Lower lobe of right lung (tissue), 2 donors: ENCODE measurements around the gene CAMTA2. TPM values are rescaled to one million over a fixed set of nuclear protein-coding genes. Genes with fewer than 3 reads are reported as not detected.
"Not testable (repeated sequence)": the region's sequence is repeated elsewhere in the genome, so short reads cannot be mapped to it uniquely, and the experiment has no call there.

Experiments used
- ATAC-seq, 2 donors: fragments of 200-7000 bp; cut with Tn5 transposase; one replicate each; pipeline ENCODE4 v1.9.1; 2020 to 2022; ENCODE audit warnings: mild to moderate bottlenecking in 2 of 2, moderate library complexity in 2 of 2
- DNase-seq: peaks from one replicate; pipeline ENCODE4 v3.0.0-alpha.2; 2020
- H3K27ac ChIP-seq: fragments of 200-600 bp; one replicate; pipeline ENCODE4 v1.8.0; 2022
- H3K27me3 ChIP-seq: fragments of 200-600 bp; one replicate; pipeline ENCODE4 v1.8.0; 2022; ENCODE audit warnings: low read depth
- H3K36me3 ChIP-seq: fragments of 200-600 bp; one replicate; pipeline ENCODE4 v1.8.0; 2022; ENCODE audit warnings: mild to moderate bottlenecking
- H3K4me1 ChIP-seq: fragments of 200-600 bp; one replicate; pipeline ENCODE4 v1.8.0; 2022
- H3K4me3 ChIP-seq: fragments of 200-600 bp; one replicate; pipeline ENCODE4 v1.8.0; 2022; ENCODE audit warnings: mild to moderate bottlenecking
- H3K9me3 ChIP-seq: fragments of 200-600 bp; one replicate; pipeline ENCODE4 v1.8.0; 2022
- CTCF ChIP-seq: fragments of 200-600 bp; IDR thresholded peaks from one replicate; pipeline ENCODE4 v1.8.0; 2022; ENCODE audit warnings: antibody characterized with exemption, mild to moderate bottlenecking
- intact Hi-C: fragments of 100-400 bp; cut with DNase I; formaldehyde crosslinking; loops from one replicate; pipeline ENCODE4 v1.11.0; 2022
- total RNA-seq: library from RNA; stranded (reverse); fragmentation: NEBNext Ultra II Directional; extraction: Animal tissue kit (Norgen Biotek cat#: 25700); gene quantifications from one replicate; pipeline ENCODE4 v1.2.1, GENCODE V29; 2021
- donor health status: DM: no; HTN: yes; CAD: no; lungs with severe emphysema.

The CAMTA2 gene
- total RNA-seq, 1 donor from 2014 or later: 49.9 TPM

- no peaks in the 10 kb centered on the region for H3K9me3 ChIP-seq
- H3K4me1 ChIP-seq: peaks cover 19% of the 10 kb centered on the region
- no peaks in the 10 kb centered on the region for H3K27me3 ChIP-seq
- ATAC-seq (no peak), DNase-seq (no peak)
- TF ChIP-seq CTCF: no peak
- H3K4me3 ChIP-seq: no peak overlapping the region
- no peak overlapping the region for H3K27ac ChIP-seq
- peaks cover 28% of the 10 kb centered on the region for H3K36me3 ChIP-seq
- intact Hi-C loops: no loop called here
Observed at GRCh38 chr17:4933646-4934045, 53.8 kb downstream of the CAMTA2 start.

GRCh38 chr17:4932756-4933155, 54.7 kb downstream of the CAMTA2 start:
- Histone ChIP-seq H3K9me3 (no peaks in the 10 kb centered on the region), H3K36me3 (peaks cover 20% of the 10 kb centered on the region), H3K4me1 (peaks cover 10% of the 10 kb centered on the region), H3K27me3 (no peaks in the 10 kb centered on the region), H3K4me3 (no peak overlapping the region), H3K27ac (no peak overlapping the region)
- DNase-seq (no peak), ATAC-seq (no peak)
- TF ChIP-seq CTCF: no peak
- intact Hi-C loops: no loop called here

GRCh38 chr17:4931963-4932362, 55.5 kb downstream of the CAMTA2 start, which contains the start of gene GP1BA:
GP1BA (plus strand) TSS chr17:4932277; CDS start chr17:4932605, 328 bp downstream.
- H3K4me3 ChIP-seq: no peak within 1 kb of the TSS
- H3K36me3 ChIP-seq: peaks cover 12% of the 10 kb centered on the region
- no peak for ATAC-seq
- H3K27ac ChIP-seq: no peak within 1 kb of the TSS
- H3K27me3 ChIP-seq: no peaks in the 10 kb centered on the region
- TF ChIP-seq CTCF: no peak
- intact Hi-C loops: no loop called here
- H3K9me3 ChIP-seq: no peaks in the 10 kb centered on the region
- peaks cover 8% of the 10 kb centered on the region for H3K4me1 ChIP-seq
- DNase-seq: no peak

- DNase-seq: no peak
- no peak for TF ChIP-seq CTCF
- H3K36me3 ChIP-seq: no peaks in the 10 kb centered on the region
- no peaks in the 10 kb centered on the region for H3K9me3 ChIP-seq
- H3K27me3 ChIP-seq: no peaks in the 10 kb centered on the region
- H3K4me1 ChIP-seq: no peaks in the 10 kb centered on the region
- intact Hi-C loops: no loop called here
- ATAC-seq: no peak
- no peak overlapping the region for H3K4me3 ChIP-seq
- no peak overlapping the region for H3K27ac ChIP-seq
Observed at GRCh38 chr17:4928881-4929280, 58.6 kb downstream of the CAMTA2 start.

- H3K36me3 ChIP-seq, H3K27ac ChIP-seq, H3K4me3 ChIP-seq, H3K9me3 ChIP-seq, ATAC-seq, intact Hi-C loops, H3K27me3 ChIP-seq, H3K4me1 ChIP-seq: not testable (repeated sequence)
- DNase-seq: peak; percentile 19
Observed at GRCh38 chr17:4926577-4927335, 60.7 kb downstream of the CAMTA2 start.

- no peak for DNase-seq
- H3K27ac ChIP-seq: no peak overlapping the region
- no peak for TF ChIP-seq CTCF
Observed at GRCh38 chr17:4921320-4921719, 66.2 kb downstream of the CAMTA2 start.

More at GRCh38 chr17:4921320-4921719, 66.2 kb downstream of the CAMTA2 start:
- ATAC-seq: no peak
- H3K4me3 ChIP-seq: no peak overlapping the region
- H3K36me3 ChIP-seq: no peaks in the 10 kb centered on the region
- H3K9me3 ChIP-seq: no peaks in the 10 kb centered on the region
- intact Hi-C loops: no loop called here
- H3K4me1 ChIP-seq: peaks cover 11% of the 10 kb centered on the region
- H3K27me3 ChIP-seq: no peaks in the 10 kb centered on the region
